ENCODE results near the gene KRT84.

GRCh38 chr12:52380271-52380694, 5.2 kb downstream of the KRT84 start:
- TF ChIP-seq CTCF (IDR thresholded peaks at IDR 0.05 in 2 of 3, conservative IDR thresholded peaks at IDR 0.05 in 1 of 3; ENCODE audit: borderline replicate concordance in 1 of 3, insufficient read depth in 1 of 3, low read depth in 2 of 3, low read length in 2 of 3) (peak; percentile 37 to 75 (median 74); a peak in 5 of 6 replicates), POLR2A (IDR thresholded peaks at IDR 0.05; ENCODE audit: borderline replicate concordance, extremely low read depth, insufficient read depth, insufficient read length) (no peak), SP1 (IDR thresholded peaks at IDR 0.05; ENCODE audit: low read depth) (no peak), CEBPB (IDR thresholded peaks at IDR 0.05; ENCODE audit: low read depth) (no peak), POLR2AphosphoS5 (IDR thresholded peaks at IDR 0.05; ENCODE audit: low read depth, low read length) (no peak), EZH2phosphoT487 (IDR thresholded peaks at IDR 0.05; ENCODE audit: borderline replicate concordance) (no peak), EGR1 (IDR thresholded peaks at IDR 0.05; ENCODE audit: low read depth) (no peak), MAX (IDR thresholded peaks at IDR 0.05) (no peak), RAD21 (IDR thresholded peaks at IDR 0.05; ENCODE audit: low read depth) (peak; percentile 39), EZH2 (IDR thresholded peaks at IDR 0.05) (no peak), FOSL1 (IDR thresholded peaks at IDR 0.05; ENCODE audit: low read depth) (no peak), ZNF274 (IDR thresholded peaks at IDR 0.05; ENCODE audit: low read depth, low read length) (no peak), REST (IDR thresholded peaks at IDR 0.05; ENCODE audit: low read depth) (no peak), ZFX (IDR thresholded peaks at IDR 0.05) (no peak)

All from HCT116 (cell line).